ENCODE measurements around the gene GLP1R.

DNA sequence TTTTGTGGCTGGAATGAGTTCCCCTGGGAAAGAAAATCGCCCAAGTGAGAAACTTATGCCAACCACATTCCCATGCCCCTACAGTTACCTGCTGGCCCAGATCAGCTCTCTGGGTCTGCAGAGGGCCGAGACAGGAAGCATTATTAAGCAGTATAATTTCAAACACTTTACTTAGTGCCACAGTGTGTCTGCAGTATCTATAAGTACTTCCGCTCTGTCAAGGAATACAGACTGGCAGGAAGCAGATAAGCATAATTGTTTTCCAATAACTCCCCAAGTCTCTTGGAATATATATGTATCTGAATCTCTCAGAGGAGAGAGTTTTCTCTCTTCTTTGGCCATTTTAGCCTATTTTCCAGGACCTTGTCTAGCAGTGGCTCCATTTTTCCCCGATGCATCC, 41.5 kb downstream of the GLP1R start:
- TF ChIP-seq, protein P1, sequence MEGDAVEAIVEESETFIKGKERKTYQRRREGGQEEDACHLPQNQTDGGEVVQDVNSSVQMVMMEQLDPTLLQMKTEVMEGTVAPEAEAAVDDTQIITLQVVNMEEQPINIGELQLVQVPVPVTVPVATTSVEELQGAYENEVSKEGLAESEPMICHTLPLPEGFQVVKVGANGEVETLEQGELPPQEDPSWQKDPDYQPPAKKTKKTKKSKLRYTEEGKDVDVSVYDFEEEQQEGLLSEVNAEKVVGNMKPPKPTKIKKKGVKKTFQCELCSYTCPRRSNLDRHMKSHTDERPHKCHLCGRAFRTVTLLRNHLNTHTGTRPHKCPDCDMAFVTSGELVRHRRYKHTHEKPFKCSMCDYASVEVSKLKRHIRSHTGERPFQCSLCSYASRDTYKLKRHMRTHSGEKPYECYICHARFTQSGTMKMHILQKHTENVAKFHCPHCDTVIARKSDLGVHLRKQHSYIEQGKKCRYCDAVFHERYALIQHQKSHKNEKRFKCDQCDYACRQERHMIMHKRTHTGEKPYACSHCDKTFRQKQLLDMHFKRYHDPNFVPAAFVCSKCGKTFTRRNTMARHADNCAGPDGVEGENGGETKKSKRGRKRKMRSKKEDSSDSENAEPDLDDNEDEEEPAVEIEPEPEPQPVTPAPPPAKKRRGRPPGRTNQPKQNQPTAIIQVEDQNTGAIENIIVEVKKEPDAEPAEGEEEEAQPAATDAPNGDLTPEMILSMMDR (IDR thresholded peaks at IDR 0.05; ENCODE audit: borderline replicate concordance, extremely low read depth, low read length, poor library complexity, severe bottlenecking), result no peak
- no peak for TF ChIP-seq EZH2 (IDR thresholded peaks at IDR 0.05; ENCODE audit: borderline replicate concordance, low read depth, low read length, severe bottlenecking)

All from DND-41 (cell line).